Urothelium cell line (cell line): ENCODE measurements around the gene TLR9.
"Not testable (repeated sequence)": the region's sequence is repeated elsewhere in the genome, so short reads cannot be mapped to it uniquely, and the experiment has no call there.

Experiments used
- DNase-seq: peaks from one replicate; pipeline ENCODE4 v3.0.0; 2011; ENCODE audit warnings: low spot score, mixed read lengths
- FAIRE-seq: peaks from 2 replicates; lab custom pipeline; 2011; peaks lifted over from hg19 to GRCh38; lab: Jason Lieb, UNC

The TLR9 gene

DNA sequence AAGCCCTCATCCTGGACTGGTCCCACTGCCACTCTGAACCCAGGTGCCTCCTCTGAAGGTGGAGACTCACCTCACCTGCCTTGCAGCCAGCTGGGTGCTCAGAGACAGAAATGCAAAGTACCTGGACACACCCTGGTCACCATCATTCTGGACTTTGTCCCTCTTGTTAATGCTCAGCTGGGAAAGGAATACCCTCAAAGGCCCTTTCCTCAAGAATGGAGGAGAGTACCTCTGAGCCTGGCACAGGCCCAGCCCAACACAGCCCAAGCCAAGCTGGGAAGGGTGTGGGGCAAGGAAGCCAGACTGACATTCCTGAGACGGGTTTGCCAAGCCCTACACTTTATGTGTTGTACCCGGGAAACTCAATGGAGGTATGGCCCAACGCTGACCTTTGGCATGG is 28.5 kb downstream of the TLR9 start:
- FAIRE-seq (peak; percentile 50), DNase-seq (no peak)

GRCh38 chr3:52195823-52196331 is 29.6 kb downstream of the TLR9 start:
- FAIRE-seq (no peak), DNase-seq (no peak)

GRCh38 chr3:52195291-52195597 is 30.2 kb downstream of the TLR9 start:
- DNase-seq: no peak
- FAIRE-seq: no peak

- DNase-seq (no peak), FAIRE-seq (no peak)
Measured at GRCh38 chr3:52194485-52195290, 30.8 kb downstream of the TLR9 start.

- DNase-seq (peak; percentile 59), FAIRE-seq (peak; percentile 74)
Measured at GRCh38 chr3:52193065-52193464, 32.4 kb downstream of the TLR9 start.

DNA sequence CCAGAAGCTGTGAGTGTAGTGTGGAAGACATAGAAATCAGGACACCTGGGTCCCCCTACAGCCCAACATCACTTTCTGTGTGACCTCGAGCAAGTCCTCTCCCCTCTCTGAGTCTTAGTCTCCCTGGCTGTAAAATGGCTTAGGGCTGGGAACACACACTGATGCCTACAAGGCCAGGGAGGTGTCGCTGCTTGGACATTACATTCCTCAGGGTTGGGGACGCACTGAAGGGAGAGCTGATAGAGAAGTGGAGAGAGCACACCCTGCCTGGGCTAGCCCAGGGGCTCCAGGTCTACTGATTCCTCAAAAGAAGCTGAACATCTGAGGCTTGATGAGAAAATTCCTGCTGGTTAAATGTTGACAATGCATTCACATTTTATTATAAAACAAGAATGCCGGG is 33.8 kb downstream of the TLR9 start:
- no peak for FAIRE-seq
- DNase-seq: no peak

- DNase-seq (peak; percentile 28), FAIRE-seq (no peak)
Measured at GRCh38 chr3:52190294-52191074, 35.0 kb downstream of the TLR9 start.

DNA sequence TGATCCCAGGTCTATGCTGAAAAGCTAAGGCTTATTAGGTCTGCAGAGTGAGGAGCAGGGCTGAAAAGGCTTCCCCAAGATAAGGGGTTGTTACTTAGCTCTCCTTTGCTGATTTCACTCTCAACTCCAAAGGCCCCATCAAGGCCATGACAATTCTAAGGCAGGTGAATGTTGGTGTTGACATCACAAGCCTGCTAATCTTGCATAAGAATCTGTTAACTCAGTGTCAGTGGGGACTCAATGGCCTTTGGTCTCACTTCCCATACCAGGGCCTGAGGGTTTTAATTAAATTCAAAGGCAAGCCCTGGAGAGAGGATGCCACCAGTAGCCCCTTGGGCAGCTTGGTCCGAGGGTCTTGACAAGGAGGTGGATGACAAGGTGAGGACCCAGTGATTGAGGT is 36.9 kb downstream of the TLR9 start:
- DNase-seq: no peak
- FAIRE-seq: no peak

- no peak for FAIRE-seq
- no peak for DNase-seq
Measured at GRCh38 chr3:52186729-52187128, 38.7 kb downstream of the TLR9 start.

DNA sequence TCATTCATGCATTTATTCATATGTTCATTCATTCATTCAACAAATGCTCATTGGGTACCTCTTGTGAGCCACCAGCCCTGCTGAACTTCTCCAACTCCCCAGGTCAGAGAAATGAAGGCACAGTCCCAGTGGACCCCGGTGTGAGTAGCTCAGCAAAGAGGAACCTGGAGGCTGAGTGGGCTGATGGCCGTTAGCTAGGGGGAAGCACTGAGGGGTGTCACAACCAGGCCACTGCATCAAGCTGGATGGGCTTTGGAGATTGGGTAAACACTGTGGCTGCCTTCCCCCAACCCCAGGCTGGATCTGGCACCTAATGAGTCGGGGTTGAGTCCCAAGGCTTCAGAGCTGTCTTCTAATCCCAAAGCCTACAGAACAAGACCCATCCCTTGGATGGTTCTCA is 39.6 kb downstream of the TLR9 start:
- FAIRE-seq (no peak), DNase-seq (no peak)

DNA sequence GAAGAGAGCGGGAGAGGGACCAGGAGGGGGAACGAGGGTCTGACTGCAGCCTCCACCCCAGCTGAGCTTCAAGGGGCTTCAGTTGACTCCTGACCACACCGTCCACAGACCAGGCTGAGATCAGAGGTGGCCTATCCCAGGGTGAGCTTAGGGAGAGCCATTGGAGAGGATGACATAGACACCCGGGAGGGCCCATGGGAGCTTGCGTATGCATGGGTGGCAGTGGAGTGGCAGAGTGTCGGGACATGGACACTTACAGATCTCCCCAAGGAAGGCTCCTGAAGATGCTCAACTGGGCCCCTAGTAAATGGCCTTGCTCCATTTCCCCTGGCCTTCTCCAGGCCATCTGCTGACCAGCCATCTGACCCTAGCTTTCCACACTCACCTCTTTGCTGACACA is 40.1 kb downstream of the TLR9 start:
- FAIRE-seq: no peak
- no peak for DNase-seq

- DNase-seq (no peak), FAIRE-seq (peak; percentile 50)
Measured at GRCh38 chr3:52184690-52185089, 40.8 kb downstream of the TLR9 start.

GRCh38 chr3:52183786-52184445 is 41.5 kb downstream of the TLR9 start:
- FAIRE-seq (no peak), DNase-seq (no peak)

- DNase-seq (no peak), FAIRE-seq (no peak)
Measured at GRCh38 chr3:52182691-52183090, 42.8 kb downstream of the TLR9 start.

DNA sequence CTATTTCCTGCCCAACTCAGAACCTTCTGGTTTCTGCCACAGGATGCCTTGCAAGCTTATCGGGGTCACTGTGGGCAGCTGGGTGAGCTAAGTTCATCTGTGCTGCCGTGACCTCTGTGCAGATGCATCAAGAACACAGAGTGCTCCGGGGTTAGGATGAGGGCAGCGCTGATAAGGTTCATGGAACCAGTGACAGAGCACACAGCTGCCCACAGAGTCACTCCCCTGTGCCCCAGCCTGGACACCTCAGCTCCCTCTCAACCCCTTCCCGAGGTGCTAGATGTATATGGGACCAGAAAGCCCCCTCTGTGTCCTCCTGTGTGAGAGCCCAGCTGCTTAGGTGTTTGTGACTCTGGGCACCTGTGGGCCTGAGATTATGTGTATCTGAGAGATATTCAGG is 43.2 kb downstream of the TLR9 start:
- peak; percentile 17 for FAIRE-seq
- DNase-seq: no peak

GRCh38 chr3:52181543-52181942 is 43.9 kb downstream of the TLR9 start:
- no peak for DNase-seq
- FAIRE-seq: no peak

DNA sequence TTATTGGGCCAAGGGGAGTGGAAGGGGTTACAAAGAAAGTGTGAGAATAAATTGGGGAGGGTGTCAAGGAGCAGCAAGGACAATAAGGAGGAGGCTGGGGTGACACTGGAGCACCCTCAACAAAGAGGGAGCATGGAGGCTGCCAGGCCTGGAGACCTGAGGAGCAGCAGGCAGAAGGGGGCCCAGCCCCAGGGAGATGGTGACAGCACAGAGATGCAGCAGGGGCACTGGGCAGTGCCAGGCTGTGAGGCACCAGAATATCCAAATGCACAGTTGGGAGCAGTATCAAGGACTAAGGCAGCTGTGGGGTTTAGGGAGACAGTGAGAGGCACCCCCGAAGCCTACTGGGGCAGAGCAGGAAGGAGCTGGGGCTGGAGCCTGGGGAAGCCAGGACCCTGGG is 46.9 kb downstream of the TLR9 start:
- DNase-seq (no peak), FAIRE-seq (no peak)

DNA sequence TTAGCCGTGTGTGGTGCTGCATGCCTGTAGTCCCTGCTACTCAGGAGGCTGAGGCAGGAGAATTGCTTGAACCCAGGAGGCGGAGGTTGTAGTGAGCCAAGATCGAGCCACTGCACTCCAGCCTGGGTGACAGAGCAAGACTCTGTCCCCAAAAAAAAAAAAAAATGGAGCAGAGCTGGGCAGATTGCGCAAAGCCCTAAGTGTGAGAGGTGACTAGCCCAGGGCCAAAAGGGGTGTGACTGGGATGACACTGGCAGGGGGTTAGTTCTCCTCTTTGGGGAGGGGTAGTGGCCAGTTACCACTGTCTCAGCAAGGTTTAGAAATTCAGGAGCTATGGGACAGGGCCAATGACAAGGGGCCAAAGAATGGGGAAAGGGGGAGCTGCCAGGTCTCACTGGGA is 47.3 kb downstream of the TLR9 start:
- not testable (repeated sequence) for FAIRE-seq, DNase-seq

DNA sequence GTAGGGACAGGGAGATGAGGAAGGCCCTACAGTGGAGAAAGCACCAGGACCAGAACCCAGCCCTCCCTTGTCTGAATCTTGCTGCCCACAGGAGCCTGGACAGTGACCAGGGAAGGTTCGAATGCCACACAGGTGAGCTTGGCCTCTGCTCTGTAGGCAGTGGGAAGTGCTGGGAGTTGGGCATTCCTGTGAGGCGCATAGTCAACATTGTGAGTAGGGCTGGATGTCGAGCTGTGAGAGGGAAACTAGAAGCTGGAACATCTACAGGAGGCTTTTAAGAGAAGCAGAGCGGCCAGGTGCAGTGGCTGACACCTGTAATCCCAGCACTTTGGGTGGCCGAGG is 47.8 kb downstream of the TLR9 start:
- FAIRE-seq (no peak), DNase-seq (no peak)

GRCh38 chr3:52176951-52177700 is 48.3 kb downstream of the TLR9 start:
- no peak for DNase-seq
- no peak for FAIRE-seq

DNA sequence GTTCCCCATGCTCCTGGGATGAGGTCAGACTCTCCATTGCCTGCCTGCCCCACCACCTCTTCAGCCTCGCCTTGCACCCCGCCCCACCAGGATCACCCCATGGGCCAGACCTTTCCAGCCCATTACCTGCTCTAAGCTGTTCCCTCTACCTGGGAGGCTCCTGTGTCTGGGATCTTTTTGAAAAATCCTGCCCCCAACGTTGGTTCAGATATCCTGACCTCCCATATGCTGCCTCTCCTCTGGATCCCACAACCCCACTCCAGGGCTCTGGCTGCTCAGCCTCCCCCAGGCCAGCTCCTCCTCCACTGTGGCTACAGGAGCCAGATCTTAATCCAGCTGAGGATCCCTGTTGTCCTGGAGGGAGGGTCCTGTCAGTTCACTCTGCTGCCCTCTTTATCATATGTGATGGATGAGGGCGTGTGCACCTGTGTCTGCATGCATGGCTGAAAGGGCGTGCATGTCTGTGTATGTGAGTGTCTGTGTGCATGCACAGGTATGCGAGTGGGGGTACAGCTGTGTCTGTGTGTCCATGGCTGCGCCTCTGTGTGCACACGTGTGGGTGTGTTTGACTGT is 49.2 kb downstream of the TLR9 start:
- FAIRE-seq (no peak), DNase-seq (no peak)
